Astrocyte of the cerebellum (primary cell): ENCODE data around the gene BPTF.

Experiments
- DNase-seq: peaks from one replicate; pipeline ENCODE4 v3.0.0-alpha.2; 2011; ENCODE audit warnings: low read depth
- H3K4me3 ChIP-seq: 2 replicates; pipeline ENCODE4 v1.5.1; 2011; ENCODE audit warnings: mild to moderate bottlenecking, low read depth, low read length, moderate library complexity
- CTCF ChIP-seq: IDR thresholded peaks from 2 replicates; pipeline ENCODE4 v1.5.1; 2012; ENCODE audit warnings: low read length, low read depth, moderate library complexity, mild to moderate bottlenecking; ENCODE audit errors: missing control alignments
- in situ Hi-C: cut with HindIII; loops from 2 replicates; pipeline ENCODE4 v1.10.0; 2017; ENCODE audit warnings: low sequenced_read_pairs

Gene BPTF

GRCh38 chr17:67824735-67825626 lies at the start of gene BPTF:
BPTF (plus strand) TSS chr17:67825503; CDS start chr17:67825725, 222 bp downstream.
- peak within 1 kb of the TSS; percentile 75 for H3K4me3 ChIP-seq
- peak; percentile 81 for TF ChIP-seq CTCF
- DNase-seq, result peak; percentile 77
- in situ Hi-C loops, result no loop called here

DNA sequence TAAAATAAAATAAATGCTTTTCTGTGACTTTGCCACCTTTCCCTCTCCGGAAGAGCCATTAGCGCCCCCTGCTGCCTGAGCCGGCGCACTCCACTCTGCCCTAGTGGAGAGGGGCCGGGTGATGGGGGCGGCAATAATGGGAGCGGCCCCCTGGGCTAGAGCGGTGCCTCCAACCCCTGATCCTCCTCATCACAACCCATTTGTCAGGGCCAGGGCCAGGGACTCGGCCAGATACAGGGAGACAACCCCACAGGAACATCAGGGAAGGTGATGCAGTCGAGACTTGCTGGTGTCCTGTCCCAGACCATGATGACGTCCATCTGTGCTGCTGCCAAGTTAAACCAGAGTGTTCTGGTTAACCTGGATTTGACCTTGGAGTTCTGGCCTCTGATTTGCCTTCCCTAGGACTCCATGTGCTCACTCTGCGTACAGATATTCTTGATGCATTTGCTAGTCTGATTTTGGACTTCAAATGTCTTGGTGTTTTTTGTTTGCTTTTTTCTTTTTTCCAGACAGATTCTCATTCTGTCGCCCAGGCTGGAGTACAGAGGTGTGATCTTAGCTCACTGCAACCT lies 46.1 kb upstream of the BPTF start:
- in situ Hi-C loops, result no loop called here
- peak; percentile 42 for DNase-seq
- TF ChIP-seq CTCF, result peak; percentile 56
- no peak overlapping the region for H3K4me3 ChIP-seq

DNA sequence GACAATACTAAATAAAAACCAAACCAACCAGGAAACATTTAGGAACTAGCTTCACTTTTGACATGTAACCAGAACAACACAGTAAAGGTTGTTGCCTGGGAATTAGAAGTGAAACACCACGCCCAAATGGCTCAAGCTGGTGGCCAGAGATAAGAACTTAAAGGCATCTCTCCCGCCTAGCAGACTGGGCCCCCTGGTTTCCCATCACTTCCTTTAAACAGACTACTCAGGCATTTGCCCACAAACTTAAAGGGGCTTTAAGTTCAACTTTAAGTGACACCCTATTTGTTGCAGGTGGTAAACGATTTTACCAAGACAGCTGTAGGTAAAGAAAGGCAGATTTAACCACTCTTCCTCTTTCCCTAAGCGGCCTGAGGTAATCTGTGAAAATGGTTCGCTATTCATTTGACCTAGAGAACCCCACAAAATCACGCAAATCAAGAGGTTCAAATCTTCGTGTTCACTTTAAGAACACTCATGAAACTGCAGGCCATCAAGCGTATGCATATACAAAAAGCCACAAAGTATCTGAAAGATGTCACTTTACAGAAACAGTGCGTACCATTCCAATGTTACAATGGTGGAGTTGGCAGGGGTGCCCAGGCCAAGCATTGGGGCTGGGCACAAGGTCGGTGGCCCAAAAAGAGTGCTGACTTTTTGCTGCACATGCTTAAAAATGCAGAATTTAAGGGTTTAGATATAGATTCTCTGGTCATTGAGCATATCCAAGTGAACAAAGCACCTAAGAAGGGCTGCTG lies 40.8 kb upstream of the BPTF start:
- H3K4me3 ChIP-seq, result no peak overlapping the region
- in situ Hi-C loops, result no loop called here
- DNase-seq, result no peak
- no peak for TF ChIP-seq CTCF

GRCh38 chr17:67785122-67785477 lies 40.2 kb upstream of the BPTF start:
- H3K4me3 ChIP-seq, result no peak overlapping the region
- in situ Hi-C loops, result no loop called here
- no peak for TF ChIP-seq CTCF
- DNase-seq, result no peak

DNA sequence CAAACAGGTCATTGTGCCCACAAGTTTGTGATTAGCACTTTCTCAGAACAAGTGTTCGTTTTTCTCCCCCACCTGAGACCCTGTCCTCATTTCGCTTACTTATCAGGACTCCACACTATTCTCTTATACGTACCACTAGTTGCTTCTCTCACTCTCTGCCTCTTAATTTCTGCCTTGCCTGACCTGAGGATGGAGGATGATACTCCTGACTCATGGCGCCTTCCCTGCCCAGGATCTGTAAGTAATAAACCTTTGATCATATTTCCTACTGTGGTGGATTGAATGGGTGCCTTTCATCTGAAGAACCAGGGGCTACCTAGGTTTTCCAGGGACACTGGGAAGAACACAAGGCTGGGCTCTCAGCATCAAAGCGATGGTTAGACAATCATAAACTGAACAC lies 39.8 kb upstream of the BPTF start:
- no peak overlapping the region for H3K4me3 ChIP-seq
- in situ Hi-C loops, result no loop called here
- no peak for DNase-seq
- no peak for TF ChIP-seq CTCF

DNA sequence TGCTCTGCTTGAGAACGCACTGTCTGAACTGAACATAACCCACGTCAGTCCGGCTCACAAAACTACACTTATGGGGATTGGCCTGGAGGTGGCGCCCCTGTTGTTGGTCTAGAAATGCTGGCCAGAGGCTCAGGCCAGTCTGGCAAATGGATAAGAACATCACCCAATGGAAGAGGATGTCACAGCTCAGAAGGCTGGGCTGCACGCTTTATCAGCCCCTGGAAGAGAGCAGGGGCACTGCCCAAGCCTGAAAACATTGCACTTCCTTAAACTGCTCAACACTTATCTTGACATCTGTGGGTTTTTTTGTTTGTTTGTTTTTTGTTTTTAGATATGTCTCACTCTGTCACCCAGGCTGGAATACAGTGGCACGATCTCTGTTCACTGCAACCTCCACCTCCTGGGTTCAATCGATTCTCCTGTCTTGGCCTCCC lies 24.8 kb upstream of the BPTF start:
- H3K4me3 ChIP-seq, result no peak overlapping the region
- DNase-seq, result peak; percentile 53
- in situ Hi-C loops, result loop anchor here (5.0 kb wide), 1 partner anchor 62 kb away; no protein-coding TSS in a partner anchor
- TF ChIP-seq CTCF, result peak; percentile 71
